D721Med (cell line): ENCODE results near the gene CASKIN2.

Source experiments
- DNase-seq: peaks from one replicate; pipeline ENCODE4 v3.0.0; 2011; ENCODE audit warnings: low spot score; ENCODE audit not compliant: insufficient read length
- FAIRE-seq: peaks from 2 replicates; lab custom pipeline; 2011; peaks lifted over from hg19 to GRCh38; lab: Jason Lieb, UNC
- CTCF ChIP-seq: IDR thresholded peaks from 2 replicates; pipeline ENCODE4 v1.5.1; 2012; ENCODE audit warnings: mild to moderate bottlenecking, control low read depth; ENCODE audit not compliant: insufficient read depth; ENCODE audit errors: missing control alignments

Gene CASKIN2

DNA sequence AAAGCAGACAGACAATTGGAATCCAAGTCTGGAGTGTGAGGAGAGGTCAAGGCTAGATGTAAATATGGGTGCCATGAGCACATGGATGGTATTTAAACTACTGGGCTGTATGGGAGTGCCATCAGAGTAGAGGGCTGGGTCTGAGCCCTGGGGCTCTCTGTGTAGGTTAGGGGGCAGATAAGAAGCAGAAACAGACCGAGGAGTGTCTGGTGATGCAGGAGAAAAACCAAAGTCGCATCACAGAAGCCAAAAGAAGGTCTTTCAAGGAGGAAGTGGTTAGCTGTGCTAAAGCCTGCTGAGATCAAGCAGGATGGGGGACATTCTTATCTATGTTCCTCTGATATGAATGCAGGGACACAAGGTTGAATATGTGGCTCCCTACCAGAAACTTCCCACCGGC, 2.9 kb upstream of the CASKIN2 start:
- no peak for FAIRE-seq
- no peak for TF ChIP-seq CTCF
- DNase-seq: no peak

DNA sequence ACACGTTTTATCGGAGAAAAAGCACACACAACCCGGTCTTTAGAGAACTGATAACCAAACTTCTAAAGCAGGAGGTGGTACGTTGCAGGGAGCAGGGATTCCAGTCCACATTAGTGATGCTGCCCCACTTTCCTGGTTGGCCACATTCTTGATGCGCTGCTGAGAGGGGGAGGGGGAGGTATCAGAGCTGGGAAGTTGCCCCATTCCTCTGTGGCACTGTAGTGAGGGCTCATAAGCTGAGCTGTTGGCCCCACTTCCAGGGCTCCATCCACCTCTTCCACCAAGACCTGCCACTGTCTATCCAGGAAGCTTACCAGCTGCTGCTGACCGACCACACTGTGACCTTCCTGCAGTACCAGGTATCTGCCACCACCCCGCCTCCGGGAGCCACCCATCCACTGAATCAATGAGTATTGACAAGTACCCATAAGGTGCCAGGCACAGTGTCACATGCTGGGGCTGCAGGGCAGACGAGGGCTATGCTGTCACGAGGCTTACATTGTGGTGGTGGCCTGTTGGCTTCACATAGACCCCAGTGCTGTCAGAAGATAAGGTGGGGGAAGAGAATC, 2.0 kb upstream of the CASKIN2 start:
- no peak for TF ChIP-seq CTCF
- DNase-seq: no peak
- no peak for FAIRE-seq

GRCh38 chr17:75516619-75517296, 1.4 kb upstream of the CASKIN2 start:
- FAIRE-seq (no peak), DNase-seq (no peak)
- TF ChIP-seq CTCF: no peak

DNA sequence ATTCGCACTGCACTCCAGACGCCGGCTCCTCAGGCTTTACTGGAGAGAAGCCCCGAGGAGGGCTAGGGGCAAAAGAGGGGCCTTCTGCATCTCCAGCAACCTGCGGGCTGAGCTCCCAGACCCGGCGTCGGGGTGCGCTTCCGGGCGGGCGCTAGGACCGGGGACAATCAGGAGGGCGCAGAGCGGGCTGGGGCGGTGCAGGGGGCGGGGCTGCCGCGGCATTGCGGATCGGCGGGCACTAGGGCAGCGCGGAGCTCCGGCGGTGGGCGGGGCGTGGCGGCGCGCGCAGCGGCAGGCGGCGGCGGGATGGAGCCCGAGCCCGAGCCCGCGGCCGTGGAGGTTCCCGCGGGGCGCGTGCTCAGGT, 900 bp upstream of the CASKIN2 start, which contains the start of gene TSEN54:
Gene TSEN54, plus strand, starts transcription at position 274 of the 364 bp plus-strand sequence. Its CDS starts 33 bp downstream, at position 307.
- TF ChIP-seq CTCF: no peak
- DNase-seq (peak; percentile 96), FAIRE-seq (no peak)

DNA sequence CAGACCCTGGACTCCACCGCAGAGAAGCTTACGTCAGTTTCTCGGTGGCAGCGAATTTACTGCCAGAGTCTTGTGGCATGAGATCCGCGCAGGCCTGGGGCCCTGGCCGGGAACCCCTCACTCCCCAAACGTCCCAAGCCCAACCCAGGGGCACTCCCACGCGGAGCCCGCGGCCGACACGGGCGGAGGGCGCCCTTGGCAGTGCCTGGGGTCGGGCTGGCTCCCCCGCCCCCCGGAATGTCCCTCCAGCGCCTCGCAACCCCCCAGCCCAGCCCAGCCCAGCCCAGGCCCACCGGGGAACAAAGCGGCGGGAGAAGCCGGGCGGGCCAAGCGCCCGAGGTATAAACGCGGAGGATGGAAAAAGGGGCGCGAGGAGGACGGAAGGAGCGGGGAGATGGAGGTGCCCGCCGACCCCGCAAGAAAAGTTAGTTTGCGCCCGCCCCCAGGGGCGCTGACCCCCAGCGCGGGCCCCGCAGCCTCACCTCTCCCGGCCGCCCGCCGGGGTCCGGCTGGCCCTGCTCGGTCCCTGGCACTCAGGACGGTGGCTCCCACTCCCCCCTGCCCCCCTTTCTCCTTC, 330 bp downstream of the CASKIN2 start:
- DNase-seq (no peak), FAIRE-seq (no peak)
- no peak for TF ChIP-seq CTCF

GRCh38 chr17:75514299-75514918, 928 bp downstream of the CASKIN2 start:
- no peak for FAIRE-seq
- no peak for DNase-seq
- TF ChIP-seq CTCF: no peak

DNA sequence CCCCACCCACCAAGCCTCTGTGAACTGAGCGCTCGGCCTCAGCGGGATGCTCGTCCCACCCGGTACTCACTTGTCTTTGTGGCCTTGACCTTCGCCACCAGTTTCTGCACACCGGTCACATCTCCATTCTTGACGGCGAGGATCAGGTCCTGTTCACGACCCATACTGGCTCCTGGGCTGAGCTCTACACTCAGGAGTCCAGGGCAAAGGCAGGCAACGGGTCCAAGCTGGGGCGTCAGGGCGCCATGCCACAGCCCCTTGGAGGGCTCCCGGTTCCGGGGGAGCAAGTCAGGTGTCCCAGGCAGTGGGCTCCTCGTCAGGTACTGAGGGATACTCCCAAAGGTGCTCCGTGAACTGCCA, 1.7 kb downstream of the CASKIN2 start:
- DNase-seq (no peak), FAIRE-seq (no peak)
- no peak for TF ChIP-seq CTCF
